Stimulated activated CD4-positive, alpha-beta T cell treated with anti-CD3 and anti-CD28 coated beads, Interleukin-2, amount 100 ng/mL, for 48 hours (primary cell): Measurements from ENCODE around the gene KCNT1.

ENCODE experiments used
- DNase-seq, 2 donors: peaks; one replicate each; pipeline ENCODE4 v3.0.0-alpha.2; 2020

The KCNT1 gene

DNA sequence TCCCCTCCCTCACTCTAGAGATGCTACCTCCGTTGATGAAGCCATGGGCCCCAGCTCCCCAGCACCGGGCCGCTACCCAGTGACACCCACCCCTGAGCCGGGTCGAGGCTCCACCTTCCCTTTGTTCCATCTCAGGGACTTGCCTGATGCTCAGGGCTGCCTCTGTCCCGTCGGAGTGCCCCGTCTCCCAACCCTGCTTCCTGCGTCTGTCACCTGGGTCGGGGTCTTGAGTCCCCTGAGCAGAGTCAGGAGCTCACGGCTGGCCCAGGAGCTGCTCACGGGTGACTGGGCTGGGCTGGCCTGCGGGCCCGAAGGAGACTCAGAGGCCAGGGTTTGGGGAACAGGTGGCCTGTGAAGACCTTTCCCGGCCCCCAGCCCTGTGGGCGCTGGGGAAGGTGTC is 85.3 kb downstream of the KCNT1 start:
- no peak for DNase-seq

DNA sequence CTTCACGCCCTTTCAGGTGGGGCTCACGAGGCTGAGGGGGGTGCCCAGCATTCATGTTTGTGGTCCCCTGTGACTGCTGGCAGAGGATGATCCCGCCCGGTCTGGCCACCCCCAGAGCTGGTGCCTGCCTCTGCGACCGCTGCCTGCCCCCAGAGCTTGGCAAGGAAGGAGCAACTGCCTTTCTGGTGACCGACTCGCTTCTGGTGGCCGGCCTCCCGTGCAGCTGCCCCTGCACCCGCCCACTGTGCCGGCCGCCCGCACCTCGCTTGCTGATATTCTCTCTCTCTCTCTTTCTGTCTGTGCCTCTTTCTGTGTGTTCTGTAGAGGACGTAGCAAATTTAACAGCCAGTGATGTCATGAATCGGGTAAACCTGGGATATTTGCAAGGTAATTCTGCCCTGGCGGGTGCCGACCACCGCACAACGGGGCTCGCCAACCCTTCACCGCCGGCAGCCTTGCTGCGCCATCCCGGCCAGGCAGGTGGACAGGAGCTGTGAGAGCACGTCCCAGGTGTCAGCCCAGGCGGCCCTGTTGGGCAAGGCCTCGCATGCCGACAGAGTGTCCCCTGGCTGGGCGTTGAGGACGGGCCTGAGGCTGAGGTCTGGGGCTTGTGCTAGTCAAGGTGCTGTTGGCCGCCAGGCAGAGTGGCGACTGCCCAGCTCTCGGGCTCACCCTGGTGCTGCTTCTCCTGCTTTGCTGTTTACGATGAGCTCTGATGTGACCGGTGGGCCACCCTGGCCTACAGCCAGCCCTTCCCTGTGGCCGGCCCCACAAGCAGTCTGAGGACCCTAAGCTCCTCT is 86.0 kb downstream of the KCNT1 start:
- no peak for DNase-seq

DNA sequence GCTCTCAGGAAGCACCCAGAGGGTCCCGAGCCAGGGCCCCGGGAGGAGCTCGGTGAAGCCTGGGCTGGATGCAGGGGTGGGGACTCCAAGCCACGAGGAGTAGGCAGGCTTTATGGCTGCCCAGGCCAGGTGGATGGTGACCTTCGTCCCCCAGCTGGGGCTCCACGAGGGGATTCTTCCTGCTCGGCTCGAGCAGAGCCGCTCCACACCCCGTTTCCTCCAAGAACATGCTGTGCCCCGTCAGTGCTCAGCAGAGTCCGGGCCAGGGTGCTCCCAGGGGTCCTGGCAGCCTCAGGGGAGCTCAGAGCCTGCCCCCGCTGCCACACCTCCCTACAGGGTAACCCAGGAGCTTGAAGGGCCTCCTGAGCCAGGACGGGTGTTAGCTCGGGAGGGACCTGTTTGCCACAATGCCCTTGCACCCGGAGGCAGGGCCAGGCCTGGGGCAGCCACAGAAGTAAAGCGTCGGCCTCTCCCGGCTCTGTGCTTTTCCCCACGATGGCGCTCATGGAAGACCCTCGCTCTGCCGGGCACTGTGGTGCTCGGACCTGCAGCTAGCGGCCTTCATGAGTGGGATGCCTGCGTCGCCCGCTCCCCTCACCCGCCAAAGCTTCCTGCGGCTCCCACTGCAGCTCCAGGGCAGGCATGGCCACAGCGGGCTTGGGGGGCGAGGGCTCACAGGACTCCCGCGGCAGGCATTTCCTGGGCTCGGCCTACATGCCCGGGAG is 86.8 kb downstream of the KCNT1 start:
- no peak for DNase-seq

DNA sequence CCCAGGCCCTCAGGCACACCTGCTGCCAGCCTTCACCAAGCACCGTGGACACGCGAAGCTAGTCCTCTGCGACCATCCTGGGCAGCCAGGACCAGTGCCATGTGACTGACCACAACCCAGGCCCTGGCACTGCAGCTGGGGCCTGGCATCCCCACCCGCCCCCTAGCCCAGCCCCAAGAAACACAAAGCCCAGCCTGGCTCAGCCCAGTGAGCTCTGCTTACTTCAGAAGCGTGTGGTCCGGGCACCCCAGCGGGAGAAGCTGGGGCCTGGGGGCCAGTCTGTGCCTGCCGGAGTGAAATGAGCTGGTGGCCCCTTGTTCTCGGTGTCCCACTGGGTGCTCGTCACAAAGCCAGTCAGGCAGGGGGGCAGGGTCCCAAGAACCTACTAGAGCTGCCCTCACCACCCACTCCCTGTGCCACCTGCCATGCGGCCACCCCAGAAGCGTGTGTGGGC is 87.9 kb downstream of the KCNT1 start:
- no peak for DNase-seq

DNA sequence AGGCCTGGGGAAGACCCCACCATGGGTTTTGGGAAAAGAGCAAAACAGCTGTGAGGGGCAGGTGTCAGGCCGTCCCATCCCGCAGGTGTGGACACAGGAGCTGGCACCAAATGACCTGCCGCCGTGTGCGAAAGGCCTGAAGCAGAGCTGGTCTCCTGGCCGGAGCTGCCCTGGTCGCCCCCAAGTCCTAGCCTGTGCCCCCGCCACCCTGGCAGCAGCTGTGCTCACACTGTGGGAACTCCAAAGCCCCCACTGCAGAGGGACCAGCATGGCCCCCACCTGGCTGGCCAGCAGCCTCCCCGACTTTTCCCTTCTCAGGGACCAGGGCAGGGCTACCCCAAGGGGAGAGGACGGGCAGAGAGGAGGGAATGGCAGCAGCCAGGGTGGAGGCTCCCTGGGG is 88.4 kb downstream of the KCNT1 start:
- DNase-seq = no peak

DNA sequence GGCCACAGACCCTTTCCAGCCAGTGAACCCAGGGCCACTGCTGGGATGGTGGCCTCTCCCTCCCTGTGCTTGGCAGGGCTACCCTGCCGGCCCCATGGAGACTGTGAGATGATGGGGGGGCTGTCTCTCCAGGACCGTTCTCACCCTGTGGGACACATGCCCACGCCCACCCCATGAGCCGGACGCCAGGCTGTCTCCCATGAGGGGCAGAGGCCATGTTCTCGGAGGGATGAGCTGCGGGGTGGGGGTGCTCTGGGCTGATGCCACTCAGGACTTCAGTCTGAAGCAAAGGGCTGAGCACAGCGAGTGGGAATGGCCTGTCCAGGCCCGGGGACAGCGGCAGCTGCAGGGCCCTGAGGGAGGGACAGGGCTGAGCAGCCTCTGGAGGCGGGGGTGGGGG is 88.9 kb downstream of the KCNT1 start:
- no peak for DNase-seq

DNA sequence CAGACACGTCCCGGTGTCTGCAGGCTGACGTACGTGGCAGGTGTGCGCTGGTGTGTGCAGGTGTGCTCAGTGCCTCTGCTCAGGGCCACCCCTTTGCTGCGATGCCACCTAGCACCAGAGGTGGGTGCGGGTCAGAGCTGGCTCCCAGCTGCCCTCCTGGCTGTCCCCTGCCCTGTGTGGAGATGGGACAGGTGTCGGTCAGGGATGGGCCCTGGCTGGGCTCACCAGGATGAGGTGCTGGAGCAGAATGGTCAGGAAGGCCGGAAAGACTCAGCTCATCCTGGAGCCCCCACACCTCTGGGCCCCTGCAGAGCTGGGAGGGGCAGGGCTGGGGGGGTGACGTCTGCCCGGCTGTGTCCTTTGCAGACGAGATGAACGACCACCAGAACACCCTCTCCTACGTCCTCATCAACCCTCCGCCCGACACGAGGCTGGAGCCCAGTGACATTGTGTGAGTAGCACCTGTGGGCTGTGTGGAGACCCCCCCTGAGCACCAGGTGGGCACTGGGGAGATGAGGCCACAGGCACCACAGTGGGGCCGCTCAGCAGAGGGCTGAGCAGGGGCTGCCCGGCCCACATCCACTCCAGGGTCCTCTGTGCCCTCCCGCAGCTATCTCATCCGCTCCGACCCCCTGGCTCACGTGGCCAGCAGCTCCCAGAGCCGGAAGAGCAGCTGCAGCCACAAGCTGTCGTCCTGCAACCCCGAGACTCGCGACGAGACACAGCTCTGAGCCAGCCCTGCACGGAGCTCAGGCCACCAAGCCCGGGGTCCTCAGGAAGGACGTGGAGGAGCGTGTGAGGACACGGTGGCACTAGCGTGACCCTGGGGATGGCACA is 89.7 kb downstream of the KCNT1 start:
- no peak for DNase-seq

DNA sequence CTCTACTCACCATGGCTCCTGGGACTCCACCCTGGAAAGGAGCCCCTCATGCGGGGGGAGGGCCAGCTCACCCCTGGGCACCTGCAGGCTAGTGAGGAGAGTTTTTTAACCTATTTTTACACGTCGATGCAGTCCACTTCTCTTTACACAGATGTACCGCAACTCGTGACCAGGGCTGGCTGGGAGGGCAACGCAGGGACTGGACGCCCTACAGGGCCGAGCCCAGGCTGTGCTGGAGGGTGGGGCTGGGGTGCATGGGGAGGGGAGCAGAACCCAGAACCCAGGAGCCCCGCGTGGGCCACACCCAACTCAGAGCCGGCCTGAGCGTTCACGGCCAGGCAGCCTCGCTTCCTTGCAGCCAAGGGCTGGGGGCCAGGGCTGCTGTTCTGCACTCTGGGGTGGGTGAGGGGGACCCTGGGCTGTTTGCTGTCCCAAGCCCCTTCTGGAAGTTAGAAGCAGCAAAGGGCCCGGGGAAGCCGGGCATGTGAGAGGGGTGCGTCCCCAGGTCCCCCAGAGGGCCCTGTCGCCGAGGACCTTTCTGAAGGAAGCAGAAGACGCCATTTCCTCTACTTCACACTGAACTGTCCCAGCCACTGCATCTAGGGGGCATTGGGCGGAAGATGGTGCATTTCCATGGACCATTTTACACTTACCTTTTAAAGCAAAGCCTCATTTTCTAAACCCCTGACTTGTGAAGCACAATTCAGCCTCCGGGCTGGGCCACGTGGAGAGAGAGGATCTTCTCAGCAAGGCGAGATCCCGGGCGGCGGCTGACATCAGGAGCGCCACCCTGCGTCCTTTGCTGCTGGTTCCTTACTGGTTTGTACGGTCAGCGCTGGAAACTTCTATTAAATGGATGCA is 90.5 kb downstream of the KCNT1 start:
- no peak for DNase-seq

DNA sequence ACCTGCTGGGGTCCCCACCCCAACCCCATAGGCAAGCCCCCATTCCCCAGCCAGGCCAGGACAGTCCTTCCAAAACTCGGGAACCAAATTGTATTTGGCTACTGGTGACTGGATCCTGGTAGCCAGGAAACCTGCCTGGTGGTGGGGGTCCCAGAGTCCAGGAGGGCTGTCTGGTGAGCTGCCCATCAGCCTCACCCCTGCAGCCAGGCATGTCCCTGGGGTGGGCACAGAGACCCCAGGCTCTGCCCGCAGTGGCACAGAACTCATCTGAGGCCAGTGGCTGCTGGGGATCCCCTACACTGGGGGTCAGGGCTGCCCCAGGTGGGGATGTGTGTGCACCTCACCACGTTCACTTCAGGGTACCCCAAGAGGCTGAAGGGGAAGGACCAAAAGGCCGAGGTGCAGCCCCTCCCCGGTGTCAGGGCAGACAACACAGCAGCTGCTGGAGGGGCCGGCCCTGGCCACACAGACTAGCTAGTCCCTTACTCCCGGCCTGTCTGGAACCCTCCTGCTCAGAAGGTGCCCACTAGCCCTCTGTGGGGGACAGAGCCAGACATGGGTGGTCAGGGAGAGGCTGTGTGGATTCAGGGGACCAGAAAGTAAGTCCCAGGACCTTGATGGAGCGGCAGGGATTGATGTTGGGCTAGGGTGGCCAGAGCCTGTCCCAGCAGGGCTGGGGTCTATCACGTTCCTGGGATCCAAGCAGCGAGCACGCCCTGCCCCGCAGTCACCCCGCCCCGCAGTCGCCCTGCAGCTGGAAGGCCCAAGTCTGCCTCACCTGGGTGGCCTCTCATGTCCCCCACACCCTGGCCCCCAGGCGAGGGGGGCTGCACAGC is 91.5 kb downstream of the KCNT1 start:
- no peak for DNase-seq

DNA sequence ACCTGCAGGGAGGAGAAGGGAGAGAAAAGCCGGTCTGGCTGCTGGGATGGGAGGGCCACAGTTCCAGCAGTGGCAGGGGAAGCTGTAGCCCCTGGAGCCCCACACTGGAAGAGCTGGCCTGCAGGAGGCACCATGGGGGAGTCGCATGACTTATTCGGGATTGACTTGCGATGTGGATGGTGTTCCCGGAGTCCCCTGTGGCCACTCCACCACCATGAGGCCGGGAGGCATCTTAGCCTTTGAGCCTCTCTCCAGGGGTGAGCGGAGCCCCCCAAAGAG is 92.0 kb downstream of the KCNT1 start:
- DNase-seq = no peak

DNA sequence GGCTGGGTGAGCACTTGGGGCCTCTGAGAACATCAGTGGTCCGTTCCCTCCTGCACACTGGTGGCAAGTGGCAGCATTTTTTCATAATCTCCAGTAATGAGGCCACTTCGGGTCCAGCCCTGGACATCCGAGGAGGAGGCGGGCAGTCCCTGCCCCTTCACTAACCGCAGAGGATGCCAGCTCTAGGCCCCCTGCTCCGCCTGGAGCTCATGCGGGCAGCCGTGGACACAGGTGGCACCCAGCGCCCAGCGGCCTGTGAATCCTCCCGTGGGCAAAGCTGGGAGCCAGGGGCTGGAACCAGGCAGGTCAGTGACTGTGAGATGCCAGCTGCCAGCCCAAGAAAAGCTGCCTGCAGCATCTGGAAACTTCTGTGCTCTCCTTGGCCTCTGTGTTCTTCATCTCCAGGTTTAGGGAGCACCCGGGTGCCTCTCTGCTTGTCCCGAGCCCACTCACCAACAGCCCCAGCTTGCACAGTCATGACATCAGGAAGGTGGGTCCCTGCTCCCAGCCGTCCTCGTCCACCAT is 92.4 kb downstream of the KCNT1 start:
- DNase-seq = no peak

DNA sequence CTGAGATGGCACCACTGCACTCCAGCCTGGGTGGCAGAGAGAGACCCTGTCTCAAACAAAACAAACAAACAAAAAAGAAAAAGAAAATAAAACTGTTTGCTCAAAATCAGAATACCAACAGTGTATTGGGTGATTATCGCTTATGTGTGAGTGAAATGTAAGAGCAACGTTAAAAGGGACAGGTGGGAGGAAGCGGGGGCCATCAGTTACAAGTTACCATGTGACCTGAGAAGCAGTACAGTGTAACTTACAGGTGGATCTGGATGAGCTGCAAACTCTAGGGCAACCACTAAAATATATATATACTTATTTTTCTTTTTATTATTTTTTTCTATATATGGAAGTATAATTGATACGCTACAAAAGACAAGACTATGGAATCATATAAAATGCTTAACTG is 93.4 kb downstream of the KCNT1 start:
- no peak for DNase-seq

DNA sequence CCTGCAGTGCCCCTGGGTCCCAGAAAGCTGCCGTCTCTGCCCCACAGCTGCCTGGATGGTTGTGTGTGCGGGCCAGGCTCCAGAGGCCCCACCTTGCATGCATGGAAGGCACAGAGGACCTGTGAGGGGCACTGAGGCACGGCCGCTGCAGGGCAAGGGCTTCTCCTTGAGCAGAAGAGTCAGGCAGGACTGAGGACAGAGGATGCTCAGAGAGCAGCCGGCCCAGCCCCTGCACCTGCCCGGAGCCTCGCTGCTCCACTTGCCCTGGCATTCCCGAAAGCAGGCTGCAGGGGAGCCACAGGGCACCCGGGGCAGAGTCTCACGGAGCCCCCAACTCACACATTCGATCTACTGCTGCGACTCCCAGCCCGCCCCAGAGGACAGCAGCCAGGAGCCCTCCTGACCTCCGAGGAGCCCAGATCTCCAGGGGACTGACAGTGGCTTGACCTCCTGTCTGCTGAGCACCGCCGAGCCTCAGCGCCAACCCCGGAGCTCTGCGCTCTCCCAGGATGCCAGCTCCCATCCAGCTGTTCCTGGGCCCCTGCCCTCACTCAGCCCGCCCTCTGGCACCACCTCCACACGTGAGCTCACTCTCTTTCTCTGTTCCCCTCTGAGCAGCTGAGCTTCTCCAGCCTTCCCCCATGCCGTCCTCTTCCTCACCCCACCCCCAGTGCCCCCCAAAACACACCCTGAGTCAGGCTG is 95.0 kb downstream of the KCNT1 start:
- DNase-seq = no peak

DNA sequence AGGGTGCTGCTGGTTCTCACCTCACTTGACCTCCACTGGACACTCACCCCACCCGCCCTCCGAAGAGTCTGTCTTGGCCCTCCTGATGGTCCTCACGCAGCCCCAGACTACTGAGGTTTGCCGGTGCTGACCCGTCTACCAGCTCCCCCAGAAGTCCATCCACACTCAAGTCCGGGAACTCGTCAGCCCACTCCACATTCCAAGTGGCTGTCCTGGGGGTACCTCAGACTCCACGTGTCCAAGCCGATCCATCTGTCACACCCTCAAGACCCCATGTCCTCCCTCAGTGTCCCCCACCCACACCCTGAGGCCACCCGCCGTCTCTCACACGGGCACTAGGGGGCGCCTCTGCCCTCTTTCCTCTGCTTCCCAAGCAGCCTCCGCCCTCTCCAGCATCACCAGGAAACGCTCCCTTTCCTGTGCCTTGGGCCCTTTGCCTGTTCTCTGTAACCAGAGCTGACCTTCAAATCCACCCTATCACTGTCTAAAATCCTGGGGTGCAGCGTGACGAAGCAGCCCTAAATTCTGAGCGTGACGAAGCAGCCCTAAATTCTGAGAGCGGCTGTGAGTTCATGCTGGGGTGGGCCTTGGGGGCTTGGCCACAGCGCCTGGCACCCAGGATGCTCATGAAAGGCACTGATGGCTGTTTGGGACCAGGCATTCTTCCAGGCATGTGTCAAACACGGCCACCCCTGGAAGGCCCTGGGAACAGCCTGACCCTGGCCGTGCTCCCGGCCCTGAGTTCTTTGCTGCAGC is 95.7 kb downstream of the KCNT1 start:
- peak; percentile 45 to 52 for DNase-seq

DNA sequence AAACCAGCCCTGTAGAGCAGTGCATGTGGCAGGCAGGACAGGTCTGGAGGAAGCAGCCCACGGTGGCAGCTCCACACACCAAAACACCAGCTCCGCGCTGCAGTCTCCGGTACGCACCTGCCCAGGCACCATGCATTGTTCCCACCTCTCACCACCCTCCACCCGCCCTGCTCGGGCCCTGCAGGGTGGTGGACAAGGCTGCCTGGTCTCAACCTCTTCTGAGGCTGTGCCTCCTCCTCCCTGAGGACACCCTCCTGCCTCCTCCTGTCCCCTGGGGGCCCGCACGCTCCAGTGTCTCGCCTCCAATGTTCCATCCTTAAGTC is 96.2 kb downstream of the KCNT1 start:
- no peak for DNase-seq

DNA sequence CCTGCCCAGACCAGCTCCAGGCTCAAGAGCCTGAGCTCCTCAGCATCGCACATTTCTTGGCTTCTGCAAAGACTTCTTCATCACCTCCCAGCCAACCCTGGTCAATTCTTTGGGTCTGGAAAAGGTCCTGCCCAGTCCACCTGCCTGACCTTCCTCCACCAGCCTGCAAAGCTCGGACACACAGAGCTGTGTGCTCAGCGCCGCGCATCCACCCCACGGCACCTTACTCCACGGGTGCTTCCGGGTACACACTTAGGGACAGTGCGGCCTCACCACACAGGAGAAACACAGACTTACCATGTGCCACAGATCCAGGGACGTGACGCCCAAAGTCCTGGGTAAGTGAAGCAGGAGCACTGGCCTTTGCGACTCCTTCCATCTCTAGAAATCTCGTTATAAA is 97.3 kb downstream of the KCNT1 start:
- no peak for DNase-seq

DNA sequence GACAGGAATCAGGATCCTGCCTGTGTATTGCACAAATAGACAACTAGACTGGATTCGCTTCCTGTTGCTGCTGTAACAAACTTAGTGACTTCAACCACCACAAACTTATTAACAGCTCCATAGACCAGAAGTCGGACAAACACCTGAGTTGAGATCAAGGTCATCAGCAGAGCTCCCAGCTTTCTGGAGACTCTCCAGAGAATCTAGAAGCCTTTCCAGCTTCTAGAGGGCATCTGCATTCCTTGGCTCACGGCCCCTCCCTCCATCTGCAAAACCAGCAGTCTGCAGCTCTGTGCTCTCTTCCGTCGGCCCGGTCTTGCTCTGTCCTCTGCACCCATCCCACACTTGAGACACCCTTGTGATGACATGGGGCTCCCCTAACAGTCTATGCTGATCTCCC is 99.1 kb downstream of the KCNT1 start:
- DNase-seq = no peak

DNA sequence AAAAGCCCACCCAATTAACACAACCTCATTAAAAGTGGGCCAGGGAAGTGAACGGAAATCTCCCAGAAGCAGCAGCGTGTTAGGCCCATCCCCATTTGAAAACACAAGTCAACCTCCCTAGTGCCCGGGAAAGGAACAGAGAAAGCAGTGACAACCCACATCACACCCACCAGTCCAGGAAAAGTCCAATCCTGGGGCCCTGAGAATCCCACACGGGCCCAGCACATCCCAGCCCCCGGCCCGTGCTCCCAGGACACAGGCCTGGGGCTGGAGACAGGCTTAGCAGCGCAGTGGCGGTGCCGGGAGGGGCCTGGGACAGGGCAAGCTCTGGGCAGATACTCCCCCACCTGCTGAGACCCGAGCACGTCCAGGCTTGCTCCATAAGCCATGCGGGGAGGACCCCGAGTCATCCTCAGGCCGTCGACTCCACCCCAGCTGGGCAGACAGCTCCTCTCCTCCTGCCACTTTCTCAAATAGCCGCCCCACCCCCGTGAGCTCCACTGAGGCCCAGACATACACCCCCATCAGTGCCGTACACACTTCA is 101.0 kb downstream of the KCNT1 start:
- DNase-seq = no peak

DNA sequence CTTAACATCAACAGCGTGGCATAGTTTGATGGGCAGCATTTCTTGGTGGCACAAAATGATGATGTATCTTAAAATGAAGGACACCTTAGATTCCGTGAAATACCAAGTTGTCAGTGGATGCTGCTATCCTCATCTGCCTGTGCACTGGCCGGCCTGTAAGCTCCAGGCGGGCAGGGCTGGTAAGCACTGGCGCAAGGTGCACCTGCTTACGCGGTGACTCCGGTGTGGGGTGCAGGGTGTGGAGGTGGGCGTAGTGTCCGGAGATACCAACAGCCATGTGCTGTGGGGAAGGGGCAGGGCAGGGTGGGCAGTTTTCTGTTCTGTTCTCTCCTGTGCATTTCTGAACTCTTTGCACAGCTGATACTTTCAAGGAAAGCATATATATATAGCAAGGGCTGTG is 101.5 kb downstream of the KCNT1 start:
- DNase-seq = no peak
